ENCODE measurements around the gene MPRIP.
"Not testable (repeated sequence)": the region's sequence is repeated elsewhere in the genome, so short reads cannot be mapped to it uniquely, and the experiment has no call there.

Gene MPRIP

DNA sequence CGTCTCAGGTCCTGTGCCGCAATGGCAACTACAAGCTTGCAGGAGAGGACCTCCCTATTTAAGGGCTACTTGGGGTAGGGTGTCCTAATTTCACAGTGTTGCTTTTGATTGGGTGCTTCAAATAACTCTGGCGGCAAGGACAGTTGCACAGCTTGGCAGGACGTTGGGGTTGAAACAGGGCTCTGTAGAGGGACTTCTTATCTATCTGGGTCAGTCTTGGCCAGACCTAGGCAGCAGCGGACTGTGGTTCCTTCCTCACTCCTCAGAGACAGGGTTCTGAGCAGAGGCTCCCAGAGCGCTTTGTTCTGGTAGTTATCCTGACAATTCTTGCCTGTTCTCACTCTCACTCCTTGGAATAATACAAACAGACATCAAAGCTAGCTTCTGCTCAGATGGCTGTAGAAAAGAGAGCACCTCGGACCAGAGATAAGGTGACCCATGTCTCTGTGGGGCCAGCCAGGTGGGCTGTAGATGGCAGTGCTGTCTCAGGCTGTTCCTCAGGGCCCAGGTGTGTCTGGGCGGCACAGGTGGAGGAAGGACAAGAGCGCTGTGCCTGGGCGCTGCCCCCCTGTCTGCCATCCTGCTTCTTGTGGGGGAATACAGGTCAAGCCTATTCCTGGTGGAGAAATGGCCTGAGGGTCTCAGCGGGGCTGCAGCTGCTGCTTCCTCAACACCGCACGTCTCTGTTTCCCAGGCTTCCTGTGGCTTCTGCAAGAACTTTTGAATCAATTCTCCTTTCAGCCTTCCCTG is 102.8 kb downstream of the MPRIP start:
- DNase-seq (ENCODE audit: low read depth), result no peak

- DNase-seq (ENCODE audit: low read depth), result no peak
Observed at GRCh38 chr17:17146786-17147406, 104.6 kb downstream of the MPRIP start.

DNA sequence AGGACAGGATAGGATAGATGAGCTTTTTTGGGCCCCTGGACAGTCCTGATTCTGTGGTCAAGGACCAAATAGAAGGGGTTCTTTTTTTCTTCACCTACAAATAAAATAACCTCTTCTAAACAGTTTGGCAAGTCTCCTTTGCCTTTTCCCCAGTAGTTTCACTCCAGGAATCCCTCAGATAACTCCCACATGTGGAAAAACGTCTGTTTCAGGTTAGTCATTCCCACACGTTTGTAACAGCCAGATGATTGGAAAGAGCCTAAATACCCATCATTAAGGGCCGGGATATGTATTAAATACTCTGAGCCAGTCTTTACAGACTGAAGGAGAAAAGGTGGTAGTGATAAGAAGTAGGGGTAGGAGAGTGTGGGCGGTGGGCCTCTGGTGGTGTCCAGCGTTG is 105.6 kb downstream of the MPRIP start:
- no peak for DNase-seq (ENCODE audit: low read depth)

- no peak for DNase-seq (ENCODE audit: low read depth)
Observed at GRCh38 chr17:17149520-17150447, 107.5 kb downstream of the MPRIP start.

DNA sequence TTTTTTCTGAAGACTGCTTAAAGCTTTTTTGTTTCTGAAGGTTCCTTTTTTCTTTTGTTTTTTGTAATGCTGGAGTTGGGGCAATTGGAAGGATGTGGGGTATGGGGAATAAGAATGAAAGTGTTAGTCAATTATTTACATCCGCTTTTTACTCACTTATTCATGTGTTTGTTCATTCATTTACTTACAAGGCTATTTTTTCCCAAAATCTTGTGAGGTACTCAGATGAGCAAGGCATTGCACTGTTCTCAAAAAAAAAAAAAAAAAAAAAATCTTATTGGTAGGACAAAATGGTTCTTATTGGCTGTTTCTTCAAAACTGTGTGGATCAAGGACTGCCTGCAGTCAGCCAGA is 108.2 kb downstream of the MPRIP start:
- no peak for DNase-seq (ENCODE audit: low read depth)

DNA sequence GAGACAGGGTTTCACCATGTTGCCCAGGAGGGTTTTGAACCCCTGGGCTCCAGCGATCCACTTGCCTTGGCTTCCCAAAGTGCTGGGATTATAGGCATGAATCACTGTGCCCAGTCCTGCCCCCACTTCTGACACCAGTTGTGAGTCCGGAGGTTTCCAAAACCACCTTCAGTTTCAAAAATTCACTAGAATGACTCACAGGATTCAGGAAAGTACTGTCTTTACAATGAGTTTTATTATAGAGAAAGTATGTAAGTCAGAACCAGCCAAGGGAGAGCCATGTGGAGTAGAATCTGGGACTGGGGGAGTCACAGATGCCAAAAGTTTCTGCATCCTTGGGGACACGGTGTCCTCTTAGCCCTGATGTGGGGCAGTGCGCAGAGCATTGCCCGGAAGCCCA is 108.8 kb downstream of the MPRIP start:
- DNase-seq (ENCODE audit: low read depth), result no peak

DNA sequence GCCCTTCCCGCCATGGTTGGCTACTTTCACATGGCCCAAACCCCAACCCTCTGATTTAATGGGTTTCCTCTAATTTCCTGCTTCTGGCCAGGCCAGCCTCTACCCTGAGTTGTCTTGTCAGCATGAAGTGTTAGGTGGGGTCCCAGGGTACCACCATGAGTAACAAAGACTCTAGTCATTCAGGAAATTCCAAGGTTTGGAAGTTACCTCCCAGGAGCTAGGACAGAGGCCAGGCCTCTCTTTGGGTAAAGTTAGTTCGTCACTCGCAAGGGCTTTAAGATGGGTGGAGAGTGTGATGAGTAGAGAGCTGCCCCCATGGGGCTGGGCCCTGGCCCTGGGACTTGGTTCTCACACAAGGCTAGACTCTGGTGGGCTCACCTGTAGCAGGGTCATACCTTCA is 109.3 kb downstream of the MPRIP start:
- no peak for DNase-seq (ENCODE audit: low read depth)

DNA sequence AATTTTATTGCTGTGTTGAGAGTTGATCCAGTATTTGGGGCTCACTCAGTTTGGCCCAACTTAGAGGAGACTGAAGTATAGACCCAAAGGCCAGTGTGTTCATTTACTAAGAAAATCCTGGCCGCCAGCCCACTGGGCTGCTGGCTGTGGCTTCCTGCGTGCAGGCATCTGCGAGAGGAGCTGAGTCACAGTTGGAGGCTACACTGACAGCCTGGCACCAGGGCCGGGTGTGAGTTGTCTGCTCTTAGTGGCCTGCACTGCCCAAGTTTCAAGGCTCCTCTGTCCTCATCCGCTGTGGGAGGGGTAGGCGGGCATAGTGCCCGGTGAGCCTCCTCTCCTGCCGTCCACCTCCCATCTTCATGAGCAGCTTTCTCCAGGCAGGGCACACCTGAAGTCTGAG is 109.7 kb downstream of the MPRIP start:
- DNase-seq (ENCODE audit: low read depth), result no peak

- DNase-seq (ENCODE audit: low read depth), result no peak
Observed at GRCh38 chr17:17152385-17152784, 110.1 kb downstream of the MPRIP start.

GRCh38 chr17:17153071-17153470 is 110.8 kb downstream of the MPRIP start:
- DNase-seq (ENCODE audit: low read depth), result no peak

DNA sequence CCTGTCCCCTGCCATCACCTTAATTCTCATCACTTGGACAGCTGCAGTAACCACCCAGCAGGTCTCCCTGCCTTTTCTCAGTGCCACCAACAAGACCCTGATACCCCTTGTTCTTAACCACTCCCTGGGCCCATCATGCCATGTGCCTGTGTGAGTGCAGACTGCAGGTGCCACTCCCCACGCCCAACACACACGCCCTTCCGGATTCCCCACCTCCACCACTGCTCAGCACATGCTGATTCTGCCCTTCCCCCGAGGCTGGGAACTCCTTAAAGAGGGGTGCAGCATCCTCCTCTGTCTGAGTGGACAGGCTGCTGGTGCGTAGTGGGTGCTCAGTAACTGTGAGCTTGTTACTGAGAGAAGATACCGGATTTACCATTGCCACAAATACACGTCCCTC is 111.5 kb downstream of the MPRIP start:
- no peak for DNase-seq (ENCODE audit: low read depth)

GRCh38 chr17:17154556-17154955 is 112.3 kb downstream of the MPRIP start:
- no peak for DNase-seq (ENCODE audit: low read depth)

DNA sequence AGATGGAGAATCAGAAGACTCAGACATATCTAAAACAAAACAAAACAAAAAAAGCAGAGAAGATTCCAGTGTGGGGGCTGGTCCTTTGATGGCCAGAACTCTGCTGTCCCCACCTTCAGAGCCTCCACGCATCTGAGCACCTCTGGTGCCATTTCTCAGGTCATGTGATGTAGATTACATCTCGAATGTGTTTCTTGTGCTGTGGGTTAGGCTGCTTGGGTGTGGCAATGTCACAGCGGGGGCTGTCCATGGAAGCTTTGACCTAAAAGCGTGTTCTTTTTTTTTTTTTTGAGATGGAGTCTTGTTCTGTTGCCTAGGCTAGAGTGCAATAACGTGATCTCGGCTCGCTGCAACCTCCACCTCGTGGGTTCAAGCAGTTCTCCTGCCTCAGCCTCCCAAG is 112.7 kb downstream of the MPRIP start:
- DNase-seq (ENCODE audit: low read depth), result no peak

GRCh38 chr17:17155568-17155967 is 113.3 kb downstream of the MPRIP start:
- no peak for DNase-seq (ENCODE audit: low read depth)

DNA sequence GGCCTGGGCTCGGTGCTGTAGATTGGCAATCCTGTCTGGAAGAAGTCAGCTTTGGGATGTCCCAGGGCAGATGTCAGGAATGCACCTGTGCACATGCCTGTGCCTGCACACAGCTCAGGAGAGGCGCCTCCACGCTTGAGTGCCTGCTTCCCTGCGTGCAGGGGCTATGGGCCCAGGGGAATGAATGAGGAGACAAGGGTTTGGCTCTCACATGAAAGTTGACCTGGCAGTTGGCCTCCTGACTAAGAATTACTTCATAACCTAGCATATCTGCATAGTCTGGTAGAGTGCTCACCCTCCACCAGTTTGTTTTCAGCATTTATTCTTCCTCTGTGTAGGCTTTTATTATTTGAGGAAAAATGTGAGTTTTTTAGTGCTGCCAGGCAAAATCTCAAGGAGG is 113.8 kb downstream of the MPRIP start:
- no peak for DNase-seq (ENCODE audit: low read depth)

- no peak for DNase-seq (ENCODE audit: low read depth)
Observed at GRCh38 chr17:17156511-17156910, 114.3 kb downstream of the MPRIP start.

DNA sequence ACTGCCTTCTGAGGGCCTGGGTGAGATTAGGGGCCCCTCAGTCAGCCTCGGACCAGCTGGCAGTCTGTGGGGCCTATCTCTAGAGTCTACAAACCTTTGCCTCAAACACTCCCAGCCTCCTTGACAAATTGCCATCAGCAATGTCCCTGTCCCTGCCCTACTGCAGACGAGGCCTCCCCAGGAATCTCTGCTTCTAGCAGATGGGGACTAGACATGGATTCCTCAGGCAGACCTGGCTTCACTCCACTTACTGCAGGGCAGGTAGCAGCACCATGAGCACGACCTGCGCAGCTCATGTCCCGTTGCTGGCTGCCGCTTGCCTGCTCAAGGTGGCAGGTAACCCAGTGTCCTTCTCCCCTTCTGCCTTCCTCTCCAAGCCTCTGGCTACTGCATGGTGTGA is 114.8 kb downstream of the MPRIP start:
- no peak for DNase-seq (ENCODE audit: low read depth)

- DNase-seq (ENCODE audit: low read depth), result not testable (repeated sequence)
Observed at GRCh38 chr17:17158506-17158905, 116.2 kb downstream of the MPRIP start.

GRCh38 chr17:17159571-17159970 is 117.3 kb downstream of the MPRIP start:
- DNase-seq (ENCODE audit: low read depth), result no peak

DNA sequence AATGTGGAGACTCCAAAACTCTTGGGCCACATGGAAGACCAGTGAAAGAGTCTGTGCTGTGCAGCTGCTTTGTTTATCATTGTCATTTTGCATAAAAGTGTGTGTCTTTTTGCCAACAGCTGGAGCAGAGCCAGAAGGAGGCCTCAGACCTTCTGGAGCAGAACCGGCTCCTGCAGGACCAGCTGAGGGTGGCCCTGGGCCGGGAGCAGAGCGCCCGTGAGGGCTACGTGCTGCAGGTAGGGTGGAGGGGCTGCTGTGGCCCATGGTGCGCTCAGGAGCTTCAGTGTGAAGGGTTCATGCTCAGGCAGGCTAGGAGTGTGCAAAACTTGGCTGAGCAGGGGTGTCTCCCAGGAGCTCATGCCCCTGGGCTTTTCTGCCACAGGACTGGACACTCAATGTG is 118.9 kb downstream of the MPRIP start:
- no peak for DNase-seq (ENCODE audit: low read depth)

GRCh38 chr17:17161759-17162158 is 119.5 kb downstream of the MPRIP start:
- no peak for DNase-seq (ENCODE audit: low read depth)

- DNase-seq (ENCODE audit: low read depth), result no peak
Observed at GRCh38 chr17:17164156-17164555, 121.9 kb downstream of the MPRIP start.

DNA sequence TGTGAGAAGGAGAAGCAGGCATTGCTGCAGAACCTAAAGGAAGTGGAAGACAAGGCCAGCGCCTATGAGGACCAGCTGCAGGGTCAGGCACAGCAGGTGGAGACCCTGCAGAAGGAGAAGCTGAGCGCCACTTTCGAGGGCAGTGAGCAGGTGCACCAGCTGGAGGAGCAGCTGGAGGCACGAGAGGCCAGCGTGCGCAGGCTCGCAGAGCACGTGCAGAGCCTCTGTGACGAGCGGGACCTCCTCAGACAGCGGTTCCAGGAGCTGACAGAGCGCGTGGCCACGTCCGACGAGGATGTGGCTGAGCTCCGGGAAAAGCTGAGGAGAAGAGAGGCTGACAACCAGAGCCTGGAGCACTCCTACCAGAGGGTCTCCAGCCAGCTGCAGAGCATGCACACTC is 122.4 kb downstream of the MPRIP start:
- no peak for DNase-seq (ENCODE audit: low read depth)
